ENCODE measurements around the gene SH3BP2. TPM values are rescaled to one million over a fixed set of nuclear protein-coding genes. Genes with fewer than 3 reads are reported as not detected.

SH3BP2 gene
- total RNA-seq, 2 donors from 2014 or later: 56.0 to 61.7 TPM

- TF ChIP-seq, protein P1, sequence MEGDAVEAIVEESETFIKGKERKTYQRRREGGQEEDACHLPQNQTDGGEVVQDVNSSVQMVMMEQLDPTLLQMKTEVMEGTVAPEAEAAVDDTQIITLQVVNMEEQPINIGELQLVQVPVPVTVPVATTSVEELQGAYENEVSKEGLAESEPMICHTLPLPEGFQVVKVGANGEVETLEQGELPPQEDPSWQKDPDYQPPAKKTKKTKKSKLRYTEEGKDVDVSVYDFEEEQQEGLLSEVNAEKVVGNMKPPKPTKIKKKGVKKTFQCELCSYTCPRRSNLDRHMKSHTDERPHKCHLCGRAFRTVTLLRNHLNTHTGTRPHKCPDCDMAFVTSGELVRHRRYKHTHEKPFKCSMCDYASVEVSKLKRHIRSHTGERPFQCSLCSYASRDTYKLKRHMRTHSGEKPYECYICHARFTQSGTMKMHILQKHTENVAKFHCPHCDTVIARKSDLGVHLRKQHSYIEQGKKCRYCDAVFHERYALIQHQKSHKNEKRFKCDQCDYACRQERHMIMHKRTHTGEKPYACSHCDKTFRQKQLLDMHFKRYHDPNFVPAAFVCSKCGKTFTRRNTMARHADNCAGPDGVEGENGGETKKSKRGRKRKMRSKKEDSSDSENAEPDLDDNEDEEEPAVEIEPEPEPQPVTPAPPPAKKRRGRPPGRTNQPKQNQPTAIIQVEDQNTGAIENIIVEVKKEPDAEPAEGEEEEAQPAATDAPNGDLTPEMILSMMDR (IDR thresholded peaks at IDR 0.05): no peak
- H3K4me1 ChIP-seq (ENCODE audit: control insufficient read depth in 1 of 2, low read depth in 2 of 2): peaks cover 23 to 24% of the 10 kb centered on the region in 2 donors
- H3K9me3 ChIP-seq: no peaks in the 10 kb centered on the region
- H3K27ac ChIP-seq: peak overlapping the region; percentile 19 to 25
- H3K27me3 ChIP-seq (replicated peaks; ENCODE audit: insufficient read depth): no peaks in the 10 kb centered on the region
- no peak for ATAC-seq (ENCODE audit: insufficient number of reproducible peaks, low FRiP score, low read depth)
- no peak for DNase-seq (ENCODE audit: low spot score)
- peak overlapping the region; percentile 28 for H3K4me3 ChIP-seq
- no peaks in the 10 kb centered on the region for H3K36me3 ChIP-seq
Measured at GRCh38 chr4:2800691-2801596, 8.1 kb downstream of the SH3BP2 start.

GRCh38 chr4:2802618-2803531 is 10.0 kb downstream of the SH3BP2 start:
- H3K4me3 ChIP-seq: no peak overlapping the region
- H3K9me3 ChIP-seq: no peaks in the 10 kb centered on the region
- DNase-seq (ENCODE audit: low spot score) (no peak), ATAC-seq (ENCODE audit: insufficient number of reproducible peaks, low FRiP score, low read depth) (no peak)
- TF ChIP-seq, protein P1 (IDR thresholded peaks at IDR 0.05): no peak
- H3K27me3 ChIP-seq (replicated peaks; ENCODE audit: insufficient read depth): no peaks in the 10 kb centered on the region
- no peak overlapping the region for H3K27ac ChIP-seq
- peaks cover 31 to 39% of the 10 kb centered on the region in 2 donors for H3K4me1 ChIP-seq (ENCODE audit: control insufficient read depth in 1 of 2, low read depth in 2 of 2)
- no peaks in the 10 kb centered on the region for H3K36me3 ChIP-seq

DNA sequence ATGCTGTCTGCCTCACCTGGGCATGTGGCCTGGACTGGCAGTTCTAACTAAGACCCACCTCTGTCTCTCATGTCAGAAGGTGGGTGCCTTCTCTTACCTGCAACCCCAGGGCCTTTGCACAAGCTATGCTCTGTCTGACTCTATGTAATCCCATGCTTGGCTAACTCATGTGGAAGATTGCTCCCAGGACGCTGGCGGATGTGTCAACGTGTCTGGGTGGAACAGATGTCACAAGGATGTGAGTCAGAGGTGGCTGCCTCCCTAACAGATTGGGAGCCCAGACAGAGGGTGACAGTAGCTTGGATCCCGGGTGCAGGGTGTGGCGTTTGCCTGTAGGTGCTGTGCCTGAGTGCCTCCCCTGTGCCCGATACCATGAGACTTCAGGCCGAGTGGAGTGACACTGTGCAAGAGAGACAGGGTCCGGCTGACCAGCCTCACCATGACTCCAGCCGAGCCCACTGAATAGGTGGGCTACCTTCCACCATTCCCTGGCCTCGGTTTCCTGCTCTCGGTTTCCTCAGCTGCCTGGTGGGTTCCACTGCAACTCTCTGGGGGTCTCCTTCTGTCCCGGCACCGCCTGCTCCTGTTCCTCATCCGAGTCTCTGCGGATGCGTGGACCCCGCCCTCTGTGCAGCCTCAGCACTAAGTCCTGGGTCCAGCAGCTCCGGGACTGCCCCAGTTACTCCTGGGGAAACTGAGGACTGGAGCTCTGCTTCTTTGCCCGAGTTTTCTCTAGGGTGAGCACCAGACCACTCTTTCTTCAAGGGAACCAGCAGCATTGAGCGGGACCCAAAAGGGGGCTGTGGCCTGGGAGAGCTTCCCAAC is 11.0 kb downstream of the SH3BP2 start:
- no peak for ATAC-seq (ENCODE audit: insufficient number of reproducible peaks, low FRiP score, low read depth)
- Histone ChIP-seq H3K27me3 (replicated peaks; ENCODE audit: insufficient read depth) (no peaks in the 10 kb centered on the region), H3K9me3 (no peaks in the 10 kb centered on the region), H3K27ac (no peak overlapping the region), H3K36me3 (no peaks in the 10 kb centered on the region), H3K4me3 (no peak overlapping the region), H3K4me1 (ENCODE audit: control insufficient read depth in 1 of 2, low read depth in 2 of 2) (peaks cover 31 to 39% of the 10 kb centered on the region in 2 donors)
- TF ChIP-seq, protein P1 (IDR thresholded peaks at IDR 0.05): no peak
- DNase-seq (ENCODE audit: low spot score): no peak

- TF ChIP-seq, protein P1 (IDR thresholded peaks at IDR 0.05): no peak
- Histone ChIP-seq H3K36me3 (no peaks in the 10 kb centered on the region), H3K27me3 (replicated peaks; ENCODE audit: insufficient read depth) (no peaks in the 10 kb centered on the region), H3K4me3 (no peak overlapping the region), H3K27ac (no peak overlapping the region), H3K4me1 (ENCODE audit: control insufficient read depth in 1 of 2, low read depth in 2 of 2) (peaks cover 31 to 39% of the 10 kb centered on the region in 2 donors), H3K9me3 (no peaks in the 10 kb centered on the region)
- no peak for ATAC-seq (ENCODE audit: insufficient number of reproducible peaks, low FRiP score, low read depth)
- DNase-seq (ENCODE audit: low spot score): no peak
Measured at GRCh38 chr4:2804449-2804972, 11.6 kb downstream of the SH3BP2 start.

Measured in thoracic aorta (tissue), 2 donors.